CD4-positive, alpha-beta T cell treated with Interleukin-6 for 4 hours (primary cell): ENCODE results near the gene IQGAP1.
"Not testable (repeated sequence)": the region's sequence is repeated elsewhere in the genome, so short reads cannot be mapped to it uniquely, and the experiment has no call there.

Experiments used
- DNase-seq: peaks from one replicate; pipeline ENCODE4 v3.0.0-alpha.2; 2020; ENCODE audit warnings: mixed read lengths

IQGAP1 gene, protein sequence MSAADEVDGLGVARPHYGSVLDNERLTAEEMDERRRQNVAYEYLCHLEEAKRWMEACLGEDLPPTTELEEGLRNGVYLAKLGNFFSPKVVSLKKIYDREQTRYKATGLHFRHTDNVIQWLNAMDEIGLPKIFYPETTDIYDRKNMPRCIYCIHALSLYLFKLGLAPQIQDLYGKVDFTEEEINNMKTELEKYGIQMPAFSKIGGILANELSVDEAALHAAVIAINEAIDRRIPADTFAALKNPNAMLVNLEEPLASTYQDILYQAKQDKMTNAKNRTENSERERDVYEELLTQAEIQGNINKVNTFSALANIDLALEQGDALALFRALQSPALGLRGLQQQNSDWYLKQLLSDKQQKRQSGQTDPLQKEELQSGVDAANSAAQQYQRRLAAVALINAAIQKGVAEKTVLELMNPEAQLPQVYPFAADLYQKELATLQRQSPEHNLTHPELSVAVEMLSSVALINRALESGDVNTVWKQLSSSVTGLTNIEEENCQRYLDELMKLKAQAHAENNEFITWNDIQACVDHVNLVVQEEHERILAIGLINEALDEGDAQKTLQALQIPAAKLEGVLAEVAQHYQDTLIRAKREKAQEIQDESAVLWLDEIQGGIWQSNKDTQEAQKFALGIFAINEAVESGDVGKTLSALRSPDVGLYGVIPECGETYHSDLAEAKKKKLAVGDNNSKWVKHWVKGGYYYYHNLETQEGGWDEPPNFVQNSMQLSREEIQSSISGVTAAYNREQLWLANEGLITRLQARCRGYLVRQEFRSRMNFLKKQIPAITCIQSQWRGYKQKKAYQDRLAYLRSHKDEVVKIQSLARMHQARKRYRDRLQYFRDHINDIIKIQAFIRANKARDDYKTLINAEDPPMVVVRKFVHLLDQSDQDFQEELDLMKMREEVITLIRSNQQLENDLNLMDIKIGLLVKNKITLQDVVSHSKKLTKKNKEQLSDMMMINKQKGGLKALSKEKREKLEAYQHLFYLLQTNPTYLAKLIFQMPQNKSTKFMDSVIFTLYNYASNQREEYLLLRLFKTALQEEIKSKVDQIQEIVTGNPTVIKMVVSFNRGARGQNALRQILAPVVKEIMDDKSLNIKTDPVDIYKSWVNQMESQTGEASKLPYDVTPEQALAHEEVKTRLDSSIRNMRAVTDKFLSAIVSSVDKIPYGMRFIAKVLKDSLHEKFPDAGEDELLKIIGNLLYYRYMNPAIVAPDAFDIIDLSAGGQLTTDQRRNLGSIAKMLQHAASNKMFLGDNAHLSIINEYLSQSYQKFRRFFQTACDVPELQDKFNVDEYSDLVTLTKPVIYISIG (N-terminal part only)

DNA sequence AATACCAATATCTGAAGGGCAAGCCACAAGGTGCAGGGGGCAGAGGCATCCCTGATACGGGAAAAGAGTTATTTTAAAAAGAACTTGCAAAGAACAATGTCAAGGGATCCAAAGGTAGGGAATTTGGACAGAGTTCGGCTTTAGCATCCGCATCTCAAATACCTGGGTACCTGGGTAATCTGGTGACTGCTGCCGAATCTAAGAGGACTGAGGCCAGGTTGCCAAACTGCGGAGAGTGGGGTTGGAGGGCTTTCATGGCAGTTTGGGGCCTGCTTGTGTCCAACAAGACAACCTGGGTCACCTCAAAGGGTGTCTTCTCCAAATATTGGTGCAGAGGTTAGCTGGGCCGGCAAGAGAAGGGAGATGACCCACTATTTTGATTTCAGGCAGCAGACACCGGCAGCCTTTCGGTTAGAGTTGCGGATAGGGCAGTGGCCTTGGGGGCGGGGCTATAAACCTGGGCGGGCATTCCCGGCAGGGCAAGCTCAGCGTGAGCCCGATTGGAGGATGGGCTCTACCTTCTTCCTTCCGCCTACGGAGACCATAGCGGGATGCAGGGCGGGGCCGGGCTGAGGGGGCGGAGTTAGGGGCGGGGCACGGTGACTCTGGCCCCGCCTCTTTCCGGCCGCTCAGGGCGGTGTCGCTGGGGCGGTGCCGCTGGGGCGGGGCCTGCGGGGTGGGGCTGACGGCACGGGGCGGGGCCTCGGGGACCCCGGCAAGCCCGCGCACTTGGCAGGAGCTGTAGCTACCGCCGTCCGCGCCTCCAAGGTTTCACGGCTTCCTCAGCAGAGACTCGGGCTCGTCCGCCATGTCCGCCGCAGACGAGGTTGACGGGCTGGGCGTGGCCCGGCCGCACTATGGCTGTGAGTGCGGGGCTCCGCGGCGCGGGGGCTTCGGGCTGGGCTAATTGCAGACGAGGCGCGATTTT, at the start of gene IQGAP1:
IQGAP1 (plus strand) TSS at position 709 of the 928 bp plus-strand sequence; CDS start at position 809, 100 bp downstream.
- peak; percentile 98 for DNase-seq

DNA sequence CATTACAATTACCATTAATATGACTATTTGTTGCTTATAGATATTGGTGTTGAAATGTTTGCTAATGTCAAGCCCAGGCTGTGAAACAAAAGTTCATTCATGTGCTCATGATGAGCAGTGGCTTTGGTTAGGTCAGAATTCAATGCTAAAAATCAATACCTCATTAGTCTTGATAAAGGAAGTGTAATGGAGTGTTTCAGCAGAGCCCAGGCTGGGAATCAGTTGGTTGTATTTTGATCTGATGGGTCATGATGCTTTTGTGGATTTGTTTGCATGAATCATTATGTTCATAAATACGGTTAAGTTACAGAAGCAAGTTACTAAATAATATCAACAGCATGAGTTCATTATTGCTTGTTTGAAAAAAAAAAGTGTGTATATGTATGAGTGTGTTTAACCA, 49.5 kb upstream of the IQGAP1 start:
- no peak for DNase-seq

DNA sequence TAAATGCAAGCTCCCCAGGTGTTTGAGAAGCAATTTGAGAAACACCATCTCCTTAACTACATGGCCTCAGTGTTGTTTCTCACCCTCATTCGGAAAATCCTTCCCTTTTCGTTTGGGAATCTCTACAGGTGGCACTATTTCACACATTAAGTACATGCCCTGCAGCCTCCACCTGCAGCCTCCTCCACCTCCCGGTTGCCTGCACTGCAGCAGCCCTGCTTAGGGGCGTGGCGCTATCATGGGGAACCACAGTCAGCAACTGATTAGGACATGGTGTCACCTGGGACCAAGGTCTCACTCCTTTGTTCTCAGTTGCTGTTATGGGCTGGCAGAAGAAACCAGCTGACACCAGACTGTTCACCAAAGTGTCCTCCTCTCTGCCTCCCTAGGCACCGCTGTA, 47.7 kb upstream of the IQGAP1 start:
- no peak for DNase-seq

DNA sequence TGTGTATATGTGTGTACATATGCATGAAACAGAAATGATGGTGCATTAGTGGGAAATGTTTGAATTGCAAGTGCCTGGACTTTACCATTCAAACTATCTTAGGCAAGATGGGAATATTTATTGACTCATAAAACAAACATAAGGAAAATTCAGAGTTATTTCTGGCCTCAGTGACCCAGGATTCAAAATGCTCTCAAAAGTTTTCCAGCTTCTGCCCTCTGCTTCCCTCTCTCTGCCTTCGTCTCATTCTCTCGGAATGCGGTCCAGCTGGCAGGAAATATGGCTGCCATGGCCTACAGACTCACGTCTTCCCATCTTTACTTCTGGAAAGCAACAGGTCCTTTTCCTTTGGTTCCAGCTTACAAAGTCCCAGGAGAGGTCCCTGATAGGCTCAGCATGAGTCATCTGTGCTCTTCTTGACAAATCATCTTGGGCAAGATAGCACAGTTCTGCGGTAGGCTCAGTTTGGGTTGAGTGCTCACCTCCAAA, 44.7 kb upstream of the IQGAP1 start:
- no peak for DNase-seq

DNA sequence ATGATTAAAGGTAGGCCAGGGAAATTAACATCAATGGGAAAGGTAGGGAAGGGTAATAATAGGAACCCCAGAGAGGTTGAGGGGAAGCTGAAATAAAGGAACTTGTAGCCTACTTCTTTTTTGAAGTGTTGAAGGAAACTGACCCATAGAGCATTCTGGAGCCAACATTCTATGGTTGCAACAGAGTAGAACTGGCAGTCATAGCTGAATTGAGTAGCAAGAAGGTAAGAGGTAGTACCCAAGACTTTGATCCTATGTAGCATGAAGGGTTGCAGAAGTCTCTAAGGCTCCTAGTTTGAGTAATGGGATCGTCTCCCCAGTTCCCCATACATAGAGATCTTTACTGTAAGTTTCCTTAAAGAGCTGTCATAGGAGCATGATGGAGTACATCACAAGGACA, 43.4 kb upstream of the IQGAP1 start:
- DNase-seq = no peak

DNA sequence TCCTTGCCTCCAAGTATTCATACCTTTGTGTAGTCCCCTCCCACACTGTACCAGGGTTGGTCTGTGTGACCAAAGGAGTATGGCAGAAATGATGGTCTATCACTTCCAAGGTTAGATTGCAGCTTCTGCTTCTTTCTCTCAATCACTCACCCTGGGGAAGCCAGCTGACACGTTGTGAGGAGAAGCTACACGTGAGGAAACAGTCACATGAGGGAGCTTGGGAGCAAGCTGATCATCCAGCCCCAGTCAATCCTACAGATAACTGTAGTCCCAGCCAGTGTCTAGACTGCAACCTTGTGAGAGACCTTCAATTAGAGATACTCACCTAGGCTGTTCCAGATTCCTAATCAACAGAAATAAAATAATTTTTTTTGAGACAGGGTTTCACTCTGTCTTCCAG, 42.2 kb upstream of the IQGAP1 start:
- no peak for DNase-seq

DNA sequence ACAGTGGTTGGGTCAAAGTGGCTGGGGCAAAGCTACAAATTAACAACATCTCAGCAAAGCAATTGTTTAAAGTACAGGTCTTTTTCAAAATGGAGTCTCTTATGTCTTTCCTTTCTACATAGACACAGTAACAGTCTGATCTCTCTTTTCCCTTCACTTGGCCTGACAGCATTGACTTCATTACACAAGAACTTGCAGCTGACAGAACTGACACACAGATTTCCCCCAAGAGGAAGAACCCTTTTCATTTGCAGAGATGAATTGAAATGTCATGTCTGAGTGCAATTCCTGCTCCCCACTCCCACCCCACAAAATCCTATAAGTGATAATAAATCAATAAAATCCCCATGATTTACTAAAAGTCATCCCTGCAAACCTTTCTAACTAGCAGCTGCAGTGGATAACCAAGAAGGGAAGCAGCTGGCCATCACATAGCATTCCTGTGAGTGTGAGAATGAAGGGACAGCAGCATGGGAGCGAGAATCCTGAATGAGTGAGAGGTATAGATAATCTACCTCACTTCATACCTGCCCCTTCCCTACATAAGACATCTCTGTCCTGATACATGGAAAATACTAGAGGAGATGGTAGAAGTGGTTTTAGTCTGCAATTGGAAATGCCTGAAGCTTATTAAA, 40.5 kb upstream of the IQGAP1 start:
- DNase-seq = not testable (repeated sequence)

DNA sequence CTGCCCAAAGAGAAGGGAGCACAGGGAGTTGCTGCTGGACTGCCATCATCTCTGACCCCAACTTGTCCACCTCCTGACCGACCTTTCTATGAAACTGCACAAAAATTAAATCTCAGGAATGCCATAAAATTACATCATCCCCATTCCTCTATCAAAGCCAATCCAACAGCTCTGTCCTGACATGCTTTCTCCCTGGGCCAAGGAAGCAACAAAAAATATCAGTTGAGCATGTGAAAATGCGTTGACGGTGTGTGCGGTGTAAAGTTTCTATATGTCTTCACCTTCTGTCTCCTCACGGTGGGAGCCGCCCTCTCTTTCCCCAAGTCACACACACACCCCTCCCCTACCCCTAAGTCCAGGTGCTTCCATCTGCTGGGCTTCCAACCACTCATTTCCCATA, 39.6 kb upstream of the IQGAP1 start:
- no peak for DNase-seq

DNA sequence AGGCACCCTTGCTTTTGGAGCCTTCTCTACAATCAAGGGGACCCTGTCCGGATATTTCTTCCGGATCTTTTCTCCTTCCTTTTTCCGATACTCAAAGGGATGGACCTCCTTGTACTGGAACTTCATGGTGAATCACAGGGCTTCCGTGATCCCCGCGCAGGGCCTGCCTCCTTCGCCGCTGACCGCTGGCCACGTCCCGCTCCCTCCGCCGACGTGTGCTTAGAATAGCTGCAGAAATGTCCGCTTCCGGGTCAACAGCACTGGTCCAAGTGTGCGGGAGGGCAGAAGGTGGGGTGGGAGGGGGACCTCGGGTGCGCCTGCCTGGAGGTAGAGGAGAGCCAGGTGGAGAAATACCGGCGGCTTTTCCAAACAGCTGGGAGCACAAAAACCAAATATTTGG, 39.0 kb upstream of the IQGAP1 start:
- DNase-seq = no peak

DNA sequence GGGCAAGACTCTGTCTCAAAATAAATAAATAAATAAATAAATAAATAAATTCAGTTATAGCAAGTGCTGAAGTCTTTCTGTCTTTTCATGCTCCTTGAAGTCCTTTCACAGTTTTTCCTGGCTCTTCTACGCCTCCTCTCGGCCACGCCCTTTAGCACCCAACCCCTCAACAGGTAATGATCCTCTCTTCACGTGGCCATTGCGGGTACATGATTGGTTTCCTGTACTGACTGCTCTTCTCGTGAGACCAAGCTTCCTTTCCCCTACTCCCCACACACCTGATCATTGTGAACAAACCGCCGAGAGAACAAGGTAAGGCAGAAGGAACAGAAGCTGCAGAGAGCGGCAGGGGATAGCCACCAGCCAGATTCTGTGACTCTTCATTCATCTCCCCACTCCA, 38.2 kb upstream of the IQGAP1 start:
- DNase-seq = no peak

DNA sequence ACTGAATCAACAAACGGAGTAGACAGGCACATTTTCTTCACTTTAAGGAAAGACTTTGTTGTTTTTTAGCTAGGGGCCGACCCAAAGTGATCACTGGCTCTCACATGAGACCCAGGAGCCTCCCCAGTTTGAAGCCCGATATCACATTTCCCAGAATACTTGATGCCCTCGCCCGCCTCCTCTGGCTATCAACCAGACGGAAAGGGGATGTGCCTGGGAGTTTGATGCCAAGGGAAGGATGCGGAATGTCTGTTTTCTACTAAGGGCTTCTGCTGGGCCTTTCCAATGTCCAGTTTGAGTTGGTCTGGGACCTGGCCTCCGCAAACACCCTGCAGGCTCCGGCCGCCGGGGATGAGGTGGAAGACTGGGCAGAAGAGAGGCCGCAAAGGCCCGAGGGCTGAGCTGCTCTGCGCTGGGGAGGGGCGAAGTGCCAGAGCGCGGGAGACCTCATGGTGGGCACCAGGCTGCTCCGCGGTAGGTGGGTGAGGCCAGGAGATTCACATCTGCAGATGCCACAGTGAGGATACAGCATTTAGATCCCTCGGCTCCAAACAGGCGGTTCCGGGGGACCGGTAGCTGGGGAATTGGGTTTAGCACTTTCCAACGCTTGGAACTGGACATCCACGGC, 36.4 kb upstream of the IQGAP1 start:
- DNase-seq = no peak

DNA sequence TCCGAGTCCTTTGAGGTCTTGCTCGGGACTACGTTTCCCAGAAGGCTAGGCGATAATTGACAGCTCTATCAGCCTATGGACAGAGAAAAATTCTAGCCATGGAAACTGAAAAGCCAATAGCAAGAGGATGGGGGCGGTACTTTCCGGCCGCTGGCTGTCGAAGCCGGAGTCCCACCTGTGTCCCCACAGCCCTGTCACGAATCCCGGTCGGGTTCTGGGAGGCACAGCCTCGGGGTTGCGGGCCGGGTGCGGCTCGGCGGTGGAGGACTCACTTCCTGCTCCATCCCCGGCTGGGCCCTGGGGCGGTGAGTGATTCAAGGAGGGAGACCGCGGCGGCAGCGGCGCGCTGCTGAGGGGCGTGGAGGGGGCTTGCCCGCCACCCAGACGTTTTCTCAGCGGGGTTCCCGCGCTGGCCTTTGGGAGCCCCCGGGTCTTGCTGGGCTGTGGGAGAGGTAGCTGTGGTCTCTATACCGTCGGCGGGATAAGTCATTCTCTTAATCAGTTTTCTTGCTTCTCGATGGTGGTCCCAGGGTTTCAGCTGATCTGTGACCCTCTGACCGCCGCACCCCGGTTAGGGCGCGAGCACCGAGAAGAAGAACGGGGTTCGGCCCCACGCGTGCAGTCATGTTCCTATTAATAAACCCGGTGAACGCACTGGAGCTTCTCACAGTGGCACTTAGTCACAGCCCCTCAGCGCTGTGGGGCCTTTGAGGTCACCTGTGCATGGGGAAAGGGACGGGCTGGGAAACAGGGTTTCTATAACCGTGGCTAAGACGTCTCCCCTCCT, 35.7 kb upstream of the IQGAP1 start, which contains the start of gene ZNF774:
ZNF774 (plus strand) TSS at position 178 of the 787 bp plus-strand sequence. CDS start 2,377 bp downstream, outside the sequence.
- DNase-seq = peak; percentile 93

DNA sequence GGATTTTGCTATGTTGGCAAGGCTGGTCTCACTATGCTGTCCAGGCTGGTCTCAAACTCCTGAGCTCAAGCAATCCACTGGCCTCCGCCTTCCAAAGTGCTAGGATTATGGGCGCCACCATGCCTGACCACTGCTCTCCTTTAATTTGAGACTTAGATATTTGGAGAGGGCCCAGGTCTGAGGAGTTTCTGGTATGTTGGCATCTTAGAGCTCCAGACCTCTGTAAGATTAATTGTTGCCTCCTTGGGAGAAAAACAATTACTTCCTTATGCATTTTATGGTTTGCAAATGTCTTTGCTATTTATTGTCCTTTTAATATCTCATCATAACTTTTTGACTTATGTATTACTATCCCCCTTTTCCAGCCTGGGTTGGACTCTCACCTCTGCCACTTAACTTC, 33.1 kb upstream of the IQGAP1 start:
- DNase-seq = no peak

DNA sequence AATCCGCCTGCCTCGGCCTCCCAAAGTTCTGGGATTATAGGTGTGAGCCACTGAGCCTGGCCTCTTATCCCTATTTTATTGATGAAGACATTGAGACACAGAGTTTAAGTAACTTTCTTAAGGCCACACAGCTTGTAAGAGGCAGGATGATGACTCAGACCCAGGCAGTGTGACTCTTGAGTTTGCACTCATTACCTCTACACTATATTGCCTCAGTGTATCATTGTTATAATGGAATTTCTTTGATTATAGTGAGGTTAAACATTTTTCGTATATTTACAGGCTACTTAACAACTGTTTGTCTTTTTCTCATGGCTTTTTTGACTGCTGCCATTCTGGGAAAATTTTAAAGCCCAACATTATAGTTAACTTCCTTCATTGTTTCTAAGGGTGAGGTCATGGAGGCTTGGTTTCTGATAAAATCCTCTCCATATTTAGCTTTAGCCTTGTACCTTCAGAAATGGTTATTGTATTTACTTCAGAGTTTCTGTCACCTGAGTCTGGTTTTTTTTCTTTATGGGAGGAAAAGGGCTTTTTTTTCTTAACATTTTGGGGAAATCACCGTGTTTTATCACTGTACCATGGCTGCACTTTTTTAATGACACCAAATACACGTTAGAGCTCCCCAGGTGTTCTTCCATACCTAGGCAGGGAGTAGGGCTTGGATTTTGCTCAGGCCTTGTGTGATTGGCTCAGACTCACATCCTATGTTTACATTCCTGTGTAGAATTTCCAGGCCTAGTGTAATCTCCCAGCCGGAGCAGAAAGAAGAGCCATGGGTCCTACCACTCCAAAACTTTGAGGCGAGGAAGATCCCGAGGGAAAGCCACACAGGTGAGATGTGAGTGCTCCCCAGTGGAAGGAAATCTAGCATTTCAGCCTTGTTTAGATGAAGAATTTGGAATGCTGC, 29.7 kb upstream of the IQGAP1 start:
- DNase-seq = no peak

DNA sequence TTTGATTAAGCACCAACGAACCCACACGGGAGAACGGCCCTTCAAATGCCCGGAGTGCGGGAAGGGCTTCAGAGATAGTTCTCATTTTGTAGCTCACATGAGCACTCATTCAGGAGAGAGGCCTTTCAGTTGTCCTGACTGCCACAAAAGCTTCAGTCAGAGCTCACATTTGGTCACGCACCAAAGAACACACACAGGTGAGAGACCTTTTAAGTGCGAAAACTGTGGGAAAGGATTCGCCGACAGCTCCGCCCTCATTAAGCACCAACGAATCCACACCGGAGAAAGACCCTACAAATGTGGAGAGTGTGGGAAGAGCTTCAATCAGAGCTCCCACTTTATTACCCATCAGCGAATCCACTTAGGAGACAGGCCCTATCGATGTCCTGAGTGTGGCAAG, 27.3 kb upstream of the IQGAP1 start:
- no peak for DNase-seq

DNA sequence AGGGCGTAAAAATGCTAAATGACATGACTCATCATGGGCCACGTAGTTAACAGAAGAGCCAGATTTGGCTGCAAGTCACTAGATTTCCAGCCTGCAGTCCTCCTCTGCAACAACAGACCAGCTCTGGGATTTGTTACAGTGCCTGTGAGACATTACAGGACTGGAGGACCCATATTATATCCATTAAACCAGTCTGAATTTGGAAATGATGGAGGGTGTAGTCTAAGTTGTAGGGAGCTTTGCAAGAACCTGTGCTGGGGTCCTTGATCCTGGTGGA, 25.2 kb upstream of the IQGAP1 start:
- no peak for DNase-seq

DNA sequence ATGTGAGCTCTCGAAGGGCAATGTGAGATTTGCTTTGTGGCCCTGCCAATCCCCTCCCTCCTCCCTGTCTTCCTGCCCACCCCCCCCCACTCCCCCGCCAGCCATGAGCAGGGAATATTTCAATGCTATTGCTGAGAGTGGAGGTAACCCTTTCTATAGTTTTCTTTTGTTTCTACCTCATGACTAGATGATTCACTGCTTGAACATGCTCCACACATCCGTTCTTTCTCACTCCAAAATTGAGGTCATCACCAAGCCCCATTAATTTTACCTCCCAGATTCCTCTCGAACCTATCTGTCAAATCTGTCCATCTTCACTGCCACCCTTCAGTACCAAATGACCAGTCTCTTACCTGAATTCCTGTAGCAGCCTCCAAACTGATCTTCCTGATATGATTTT, 23.8 kb upstream of the IQGAP1 start:
- DNase-seq = no peak

DNA sequence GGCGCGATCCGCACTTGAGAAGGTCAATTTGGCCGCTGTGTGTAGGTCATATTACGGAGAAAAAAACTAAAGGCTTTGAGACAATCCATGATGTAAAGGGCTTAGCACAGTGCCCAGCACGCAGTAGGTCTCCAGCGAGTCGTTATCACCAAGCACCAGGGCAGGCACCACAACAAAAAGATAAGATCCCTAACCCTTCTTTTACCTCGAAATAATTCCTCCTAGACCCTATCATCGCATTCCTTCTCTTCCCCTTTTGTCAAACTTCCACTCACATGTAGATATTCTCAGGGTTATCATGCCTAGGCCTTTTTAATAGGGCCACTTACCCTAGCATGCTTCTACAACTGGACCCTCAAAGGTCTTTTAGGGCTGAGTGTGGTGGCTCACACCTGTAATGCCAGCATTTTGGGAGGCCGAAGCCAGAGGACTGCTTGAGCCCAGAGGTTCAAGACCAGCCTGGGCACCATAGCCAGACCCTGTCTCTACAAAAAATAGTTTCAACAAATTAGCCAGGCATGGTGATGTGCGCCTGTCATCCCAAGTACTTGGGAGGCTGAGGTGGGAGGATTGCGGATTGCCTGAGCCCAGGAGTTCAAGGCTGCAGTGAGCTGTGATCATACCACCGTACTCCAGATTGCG, 22.5 kb upstream of the IQGAP1 start:
- no peak for DNase-seq
